Measurements from ENCODE around the gene CANT1. TPM values are rescaled to one million over a fixed set of nuclear protein-coding genes. Genes with fewer than 3 reads are reported as not detected.

Gene CANT1
- total and polyA plus RNA-seq, 2 donors = 18.5 to 20.2 TPM

- no peaks in the 10 kb centered on the region for H3K4me1 ChIP-seq (ENCODE audit: control insufficient read depth in 2 of 2, insufficient read depth in 2 of 2, low read length in 2 of 2)
- H3K36me3 ChIP-seq (ENCODE audit: control insufficient read depth in 2 of 2, insufficient read depth in 2 of 2, low read length in 1 of 2) = no peaks in the 10 kb centered on the region
- H3K9me3 ChIP-seq (ENCODE audit: control insufficient read depth in 2 of 2, insufficient read depth in 1 of 2, low read length in 1 of 2) = peaks cover 0 to 3% of the 10 kb centered on the region in 2 donors
- peaks cover 0 to 2% of the 10 kb centered on the region in 2 donors for H3K27me3 ChIP-seq (ENCODE audit: control insufficient read depth in 2 of 2, insufficient read depth in 1 of 2, low read length in 1 of 2)
- WGBS = 96% methylated on average over 6 of the region's 6 CpGs
- H3K27ac ChIP-seq (ENCODE audit: low read depth in 1 of 2, low read length in 1 of 2) = no peak overlapping the region
- no peak overlapping the region for H3K4me3 ChIP-seq (ENCODE audit: low read length in 2 of 2)
- DNase-seq (ENCODE audit: low read depth in 6 of 9, low spot score in 9 of 9) = no peak
Observed at GRCh38 chr17:79050551-79050950, 41.0 kb upstream of the CANT1 start.

GRCh38 chr17:79049821-79050220 lies 40.3 kb upstream of the CANT1 start:
- WGBS = 94% methylated on average over 11 of the region's 11 CpGs
- Histone ChIP-seq H3K36me3 (ENCODE audit: control insufficient read depth in 2 of 2, insufficient read depth in 2 of 2, low read length in 1 of 2) (no peaks in the 10 kb centered on the region), H3K4me1 (ENCODE audit: control insufficient read depth in 2 of 2, insufficient read depth in 2 of 2, low read length in 2 of 2) (no peaks in the 10 kb centered on the region), H3K4me3 (ENCODE audit: low read length in 2 of 2) (no peak overlapping the region), H3K27ac (ENCODE audit: low read depth in 1 of 2, low read length in 1 of 2) (no peak overlapping the region), H3K9me3 (ENCODE audit: control insufficient read depth in 2 of 2, insufficient read depth in 1 of 2, low read length in 1 of 2) (peaks cover 0 to 3% of the 10 kb centered on the region in 2 donors), H3K27me3 (ENCODE audit: control insufficient read depth in 2 of 2, insufficient read depth in 1 of 2, low read length in 1 of 2) (peaks cover 0 to 9% of the 10 kb centered on the region in 2 donors)
- DNase-seq (ENCODE audit: low read depth in 6 of 9, low spot score in 9 of 9) = no peak

DNA sequence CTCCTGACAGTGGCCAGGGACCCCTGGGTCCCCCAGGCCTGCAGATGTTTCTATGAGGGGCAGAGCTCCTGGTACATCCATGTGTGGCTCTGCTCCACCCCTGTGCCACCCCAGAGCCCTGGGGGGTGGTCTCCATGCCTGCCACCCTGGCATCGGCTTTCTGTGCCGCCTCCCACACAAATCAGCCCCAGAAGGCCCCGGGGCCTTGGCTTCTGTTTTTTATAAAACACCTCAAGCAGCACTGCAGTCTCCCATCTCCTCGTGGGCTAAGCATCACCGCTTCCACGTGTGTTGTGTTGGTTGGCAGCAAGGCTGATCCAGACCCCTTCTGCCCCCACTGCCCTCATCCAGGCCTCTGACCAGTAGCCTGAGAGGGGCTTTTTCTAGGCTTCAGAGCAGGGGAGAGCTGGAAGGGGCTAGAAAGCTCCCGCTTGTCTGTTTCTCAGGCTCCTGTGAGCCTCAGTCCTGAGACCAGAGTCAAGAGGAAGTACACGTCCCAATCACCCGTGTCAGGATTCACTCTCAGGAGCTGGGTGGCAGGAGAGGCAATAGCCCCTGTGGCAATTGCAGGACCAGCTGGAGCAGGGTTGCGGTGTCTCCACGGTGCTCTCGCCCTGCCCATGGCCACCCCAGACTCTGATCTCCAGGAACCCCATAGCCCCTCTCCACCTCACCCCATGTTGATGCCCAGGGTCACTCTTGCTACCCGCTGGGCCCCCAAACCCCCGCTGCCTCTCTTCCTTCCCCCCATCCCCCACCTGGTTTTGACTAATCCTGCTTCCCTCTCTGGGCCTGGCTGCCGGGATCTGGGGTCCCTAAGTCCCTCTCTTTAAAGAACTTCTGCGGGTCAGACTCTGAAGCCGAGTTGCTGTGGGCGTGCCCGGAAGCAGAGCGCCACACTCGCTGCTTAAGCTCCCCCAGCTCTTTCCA lies 39.5 kb upstream of the CANT1 start:
- DNase-seq (ENCODE audit: low read depth in 6 of 9, low spot score in 9 of 9) = no peak
- Histone ChIP-seq H3K27ac (ENCODE audit: low read depth in 1 of 2, low read length in 1 of 2) (no peak overlapping the region), H3K27me3 (ENCODE audit: control insufficient read depth in 2 of 2, insufficient read depth in 1 of 2, low read length in 1 of 2) (peaks cover 0 to 9% of the 10 kb centered on the region in 2 donors), H3K36me3 (ENCODE audit: control insufficient read depth in 2 of 2, insufficient read depth in 2 of 2, low read length in 1 of 2) (no peaks in the 10 kb centered on the region), H3K9me3 (ENCODE audit: control insufficient read depth in 2 of 2, insufficient read depth in 1 of 2, low read length in 1 of 2) (no peaks in the 10 kb centered on the region), H3K4me3 (ENCODE audit: low read length in 2 of 2) (no peak overlapping the region), H3K4me1 (ENCODE audit: control insufficient read depth in 2 of 2, insufficient read depth in 2 of 2, low read length in 2 of 2) (no peaks in the 10 kb centered on the region)
- WGBS = 89% methylated on average over 21 of the region's 21 CpGs

GRCh38 chr17:79047923-79048825 lies 38.6 kb upstream of the CANT1 start:
- H3K4me3 ChIP-seq (ENCODE audit: low read length in 2 of 2) = no peak overlapping the region
- no peak for DNase-seq (ENCODE audit: low read depth in 6 of 9, low spot score in 9 of 9)
- peaks cover 0 to 9% of the 10 kb centered on the region in 2 donors for H3K27me3 ChIP-seq (ENCODE audit: control insufficient read depth in 2 of 2, insufficient read depth in 1 of 2, low read length in 1 of 2)
- H3K9me3 ChIP-seq (ENCODE audit: control insufficient read depth in 2 of 2, insufficient read depth in 1 of 2, low read length in 1 of 2) = no peaks in the 10 kb centered on the region
- 95% methylated on average over 41 of the region's 41 CpGs for WGBS
- H3K27ac ChIP-seq (ENCODE audit: low read depth in 1 of 2, low read length in 1 of 2) = no peak overlapping the region
- no peaks in the 10 kb centered on the region for H3K36me3 ChIP-seq (ENCODE audit: control insufficient read depth in 2 of 2, insufficient read depth in 2 of 2, low read length in 1 of 2)
- no peaks in the 10 kb centered on the region for H3K4me1 ChIP-seq (ENCODE audit: control insufficient read depth in 2 of 2, insufficient read depth in 2 of 2, low read length in 2 of 2)

GRCh38 chr17:79047291-79047920 lies 37.8 kb upstream of the CANT1 start:
- Histone ChIP-seq H3K36me3 (ENCODE audit: control insufficient read depth in 2 of 2, insufficient read depth in 2 of 2, low read length in 1 of 2) (no peaks in the 10 kb centered on the region), H3K4me3 (ENCODE audit: low read length in 2 of 2) (no peak overlapping the region), H3K4me1 (ENCODE audit: control insufficient read depth in 2 of 2, insufficient read depth in 2 of 2, low read length in 2 of 2) (no peaks in the 10 kb centered on the region), H3K27ac (ENCODE audit: low read depth in 1 of 2, low read length in 1 of 2) (no peak overlapping the region), H3K9me3 (ENCODE audit: control insufficient read depth in 2 of 2, insufficient read depth in 1 of 2, low read length in 1 of 2) (no peaks in the 10 kb centered on the region), H3K27me3 (ENCODE audit: control insufficient read depth in 2 of 2, insufficient read depth in 1 of 2, low read length in 1 of 2) (peaks cover 0 to 9% of the 10 kb centered on the region in 2 donors)
- DNase-seq (ENCODE audit: low read depth in 6 of 9, low spot score in 9 of 9) = no peak
- WGBS = 97% methylated on average over 30 of the region's 30 CpGs

- 96% methylated on average over 15 of the region's 15 CpGs for WGBS
- no peak overlapping the region for H3K4me3 ChIP-seq (ENCODE audit: low read length in 2 of 2)
- H3K36me3 ChIP-seq (ENCODE audit: control insufficient read depth in 2 of 2, insufficient read depth in 2 of 2, low read length in 1 of 2) = no peaks in the 10 kb centered on the region
- H3K27ac ChIP-seq (ENCODE audit: low read depth in 1 of 2, low read length in 1 of 2) = no peak overlapping the region
- peaks cover 0 to 9% of the 10 kb centered on the region in 2 donors for H3K27me3 ChIP-seq (ENCODE audit: control insufficient read depth in 2 of 2, insufficient read depth in 1 of 2, low read length in 1 of 2)
- no peak for DNase-seq (ENCODE audit: low read depth in 6 of 9, low spot score in 9 of 9)
- no peaks in the 10 kb centered on the region for H3K9me3 ChIP-seq (ENCODE audit: control insufficient read depth in 2 of 2, insufficient read depth in 1 of 2, low read length in 1 of 2)
- no peaks in the 10 kb centered on the region for H3K4me1 ChIP-seq (ENCODE audit: control insufficient read depth in 2 of 2, insufficient read depth in 2 of 2, low read length in 2 of 2)
Observed at GRCh38 chr17:79046916-79047280, 37.3 kb upstream of the CANT1 start.

DNA sequence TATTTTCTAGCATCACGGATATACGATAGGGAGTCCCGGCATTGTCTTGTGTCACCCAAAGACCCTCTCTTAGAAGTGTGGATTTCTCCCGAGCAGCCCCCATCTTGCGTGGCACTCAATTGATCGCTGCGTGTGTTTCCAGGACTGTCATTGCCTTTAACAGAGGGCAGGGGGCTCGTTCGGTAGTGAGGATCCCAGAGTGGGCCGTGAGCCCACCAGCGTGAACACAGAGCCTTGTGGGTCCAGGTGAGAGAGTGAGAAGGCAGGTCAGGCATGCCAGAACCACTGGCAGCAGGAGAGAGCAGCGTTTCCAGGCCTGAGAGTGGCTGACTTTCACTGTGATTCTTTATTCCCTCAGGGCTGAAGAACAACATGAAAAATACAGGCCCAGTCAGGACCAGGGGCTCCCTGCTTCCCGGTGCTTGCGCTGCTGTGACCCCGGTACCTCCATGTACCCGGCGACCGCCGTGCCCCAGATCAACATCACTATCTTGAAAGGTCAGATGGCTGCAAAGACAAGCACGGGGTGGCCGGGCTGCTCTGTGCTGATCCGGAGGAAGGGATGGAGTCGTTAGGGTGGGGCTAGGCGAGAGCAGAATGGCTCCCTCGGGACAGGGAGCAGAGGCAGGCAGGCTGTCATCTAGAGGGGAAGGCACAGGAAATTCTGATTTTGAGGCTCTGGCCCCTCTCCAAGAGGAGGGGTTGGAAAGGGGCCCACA lies 36.8 kb upstream of the CANT1 start:
- Histone ChIP-seq H3K36me3 (ENCODE audit: control insufficient read depth in 2 of 2, insufficient read depth in 2 of 2, low read length in 1 of 2) (no peaks in the 10 kb centered on the region), H3K9me3 (ENCODE audit: control insufficient read depth in 2 of 2, insufficient read depth in 1 of 2, low read length in 1 of 2) (no peaks in the 10 kb centered on the region), H3K27ac (ENCODE audit: low read depth in 1 of 2, low read length in 1 of 2) (no peak overlapping the region), H3K4me3 (ENCODE audit: low read length in 2 of 2) (no peak overlapping the region), H3K4me1 (ENCODE audit: control insufficient read depth in 2 of 2, insufficient read depth in 2 of 2, low read length in 2 of 2) (no peaks in the 10 kb centered on the region), H3K27me3 (ENCODE audit: control insufficient read depth in 2 of 2, insufficient read depth in 1 of 2, low read length in 1 of 2) (peaks cover 0 to 9% of the 10 kb centered on the region in 2 donors)
- 87% methylated on average over 25 of the region's 25 CpGs for WGBS
- DNase-seq (ENCODE audit: low read depth in 6 of 9, low spot score in 9 of 9) = no peak

- H3K27ac ChIP-seq (ENCODE audit: low read depth in 1 of 2, low read length in 1 of 2) = no peak overlapping the region
- H3K27me3 ChIP-seq (ENCODE audit: control insufficient read depth in 2 of 2, insufficient read depth in 1 of 2, low read length in 1 of 2) = peaks cover 0 to 9% of the 10 kb centered on the region in 2 donors
- no peak overlapping the region for H3K4me3 ChIP-seq (ENCODE audit: low read length in 2 of 2)
- H3K9me3 ChIP-seq (ENCODE audit: control insufficient read depth in 2 of 2, insufficient read depth in 1 of 2, low read length in 1 of 2) = no peaks in the 10 kb centered on the region
- DNase-seq (ENCODE audit: low read depth in 6 of 9, low spot score in 9 of 9) = peak in 4 of 9 donors; percentile 15 to 64 (median 50)
- H3K36me3 ChIP-seq (ENCODE audit: control insufficient read depth in 2 of 2, insufficient read depth in 2 of 2, low read length in 1 of 2) = no peaks in the 10 kb centered on the region
- 4% methylated on average over 11 of the region's 11 CpGs for WGBS
- H3K4me1 ChIP-seq (ENCODE audit: control insufficient read depth in 2 of 2, insufficient read depth in 2 of 2, low read length in 2 of 2) = no peaks in the 10 kb centered on the region
Observed at GRCh38 chr17:79045842-79046196, 36.3 kb upstream of the CANT1 start.
